ENCODE results near the gene P2RX4.
"Not testable (repeated sequence)": the region's sequence is repeated elsewhere in the genome, so short reads cannot be mapped to it uniquely, and the experiment has no call there.

Gene P2RX4

DNA sequence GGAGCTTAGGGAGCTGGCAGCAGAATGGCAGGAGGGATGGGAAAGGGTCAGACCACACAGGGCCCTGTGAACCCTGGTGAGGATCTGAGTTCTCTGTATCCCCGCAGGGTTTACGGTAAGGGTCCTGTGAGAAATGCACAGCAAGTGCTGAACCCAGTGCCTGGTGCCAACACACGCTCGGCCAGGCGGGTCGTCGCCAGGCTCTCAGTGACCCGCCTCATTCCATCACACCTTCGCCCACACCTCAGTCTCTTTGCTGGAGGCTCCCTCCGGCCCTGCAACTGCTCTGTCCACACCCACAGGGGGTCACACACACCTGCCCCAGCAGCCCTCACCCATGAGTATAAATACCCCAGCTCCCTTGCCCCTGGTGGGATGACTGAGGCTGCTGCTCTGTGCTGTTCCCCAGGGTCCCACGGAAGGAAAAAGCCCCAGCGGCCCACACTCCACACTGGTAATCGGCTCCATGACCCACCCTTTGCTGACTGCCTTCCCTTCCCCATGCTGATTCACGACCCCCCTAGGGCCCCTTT, 63.5 kb downstream of the P2RX4 start:
- in situ Hi-C loops (cut with MboI; ENCODE audit: low sequenced_read_pairs), result no loop called here

- in situ Hi-C loops (cut with MboI; ENCODE audit: low sequenced_read_pairs), result no loop called here
Measured at GRCh38 chr12:121274036-121274763, 64.3 kb downstream of the P2RX4 start.

- in situ Hi-C loops (cut with MboI; ENCODE audit: low sequenced_read_pairs), result no loop called here
Measured at GRCh38 chr12:121277374-121277759, 67.4 kb downstream of the P2RX4 start.

GRCh38 chr12:121278169-121279070, 68.5 kb downstream of the P2RX4 start:
- in situ Hi-C loops (cut with MboI; ENCODE audit: low sequenced_read_pairs), result no loop called here

DNA sequence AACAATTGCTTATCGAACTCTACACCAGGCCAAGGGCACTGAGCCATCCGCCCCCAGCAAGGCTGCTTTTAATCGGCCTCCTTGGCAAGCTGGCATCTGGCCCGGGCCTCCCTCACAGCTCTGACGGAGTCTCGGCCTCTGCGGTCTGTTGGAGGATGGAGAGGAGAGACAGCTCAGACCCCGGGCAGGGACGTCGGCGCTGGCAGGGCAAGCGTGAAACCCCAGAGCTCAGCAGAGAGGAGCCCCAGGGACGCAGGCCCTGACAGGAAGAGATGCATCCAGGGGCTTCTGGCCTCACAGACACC, 69.1 kb downstream of the P2RX4 start:
- in situ Hi-C loops (cut with MboI; ENCODE audit: low sequenced_read_pairs), result no loop called here

GRCh38 chr12:121279507-121279915, 69.6 kb downstream of the P2RX4 start:
- in situ Hi-C loops (cut with MboI; ENCODE audit: low sequenced_read_pairs), result no loop called here

- in situ Hi-C loops (cut with MboI; ENCODE audit: low sequenced_read_pairs), result not testable (repeated sequence)
Measured at GRCh38 chr12:121280531-121280930, 70.6 kb downstream of the P2RX4 start.

DNA sequence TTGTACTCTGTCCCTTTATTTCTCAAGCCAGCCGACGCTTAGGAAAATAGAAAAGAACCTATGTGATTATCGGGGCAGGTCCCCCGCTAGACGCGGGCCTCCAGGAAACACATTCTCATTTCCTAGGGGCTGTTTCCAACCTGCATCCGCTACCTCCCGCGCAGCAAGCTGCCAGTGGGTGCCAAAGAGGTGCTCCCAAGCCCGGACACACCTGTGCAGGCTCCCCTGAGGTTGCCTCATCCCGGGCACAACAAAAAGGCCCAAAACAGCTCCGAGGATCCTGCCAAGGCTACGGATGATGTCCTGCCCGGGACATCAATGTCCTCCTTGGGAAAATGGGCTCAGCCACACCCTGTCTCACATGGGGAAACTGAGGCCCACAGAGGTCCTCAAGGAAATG, 71.2 kb downstream of the P2RX4 start:
- in situ Hi-C loops (cut with MboI; ENCODE audit: low sequenced_read_pairs), result not testable (repeated sequence)

GRCh38 chr12:121282072-121282742, 72.3 kb downstream of the P2RX4 start:
- in situ Hi-C loops (cut with MboI; ENCODE audit: low sequenced_read_pairs), result no loop called here

DNA sequence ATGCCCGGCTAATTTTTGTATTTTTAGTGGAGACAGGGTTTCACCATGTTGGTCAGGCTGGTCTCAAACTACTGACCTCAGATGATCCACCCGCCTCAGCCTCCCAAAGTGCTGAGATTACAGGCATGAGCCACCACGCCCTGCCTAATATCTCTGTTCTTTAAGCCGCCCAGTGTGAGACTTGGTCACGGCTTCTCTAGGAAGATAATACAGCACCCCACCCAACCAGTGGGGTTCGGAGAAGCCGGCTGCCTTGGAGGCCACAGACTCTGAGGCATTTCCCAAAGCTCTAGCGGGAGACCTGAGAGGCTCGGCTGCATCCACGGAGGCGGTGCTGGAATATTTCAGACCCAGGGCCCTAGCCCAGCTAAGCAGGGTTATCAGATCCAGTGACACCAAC, 73.0 kb downstream of the P2RX4 start:
- in situ Hi-C loops (cut with MboI; ENCODE audit: low sequenced_read_pairs), result not testable (repeated sequence)

DNA sequence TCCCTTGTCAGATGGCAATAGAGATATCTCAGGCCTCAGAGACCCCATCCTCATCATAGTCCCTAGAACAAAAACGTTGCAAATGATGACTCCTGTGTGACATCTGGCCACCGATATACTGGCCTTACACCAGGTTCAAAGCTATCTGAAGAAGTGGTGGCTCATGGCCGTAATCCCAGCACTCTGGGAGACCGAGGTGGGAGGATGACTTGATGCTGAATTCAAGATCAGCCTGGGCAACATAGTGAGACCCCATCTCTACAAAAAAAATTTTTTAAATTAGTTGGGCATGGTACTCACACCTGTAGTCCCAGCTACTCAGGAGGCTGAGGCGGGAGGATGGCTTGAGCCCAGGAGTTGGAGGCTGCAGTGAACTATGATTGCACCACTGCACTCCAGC, 73.5 kb downstream of the P2RX4 start:
- in situ Hi-C loops (cut with MboI; ENCODE audit: low sequenced_read_pairs), result no loop called here
